Myocyte (in vitro differentiated cells): ENCODE data around the gene AUTS2. TPM values are rescaled to one million over a fixed set of nuclear protein-coding genes. Genes with fewer than 3 reads are reported as not detected.

Experiments used
- DNase-seq: peaks from one replicate; pipeline ENCODE4 v3.0.0-alpha.2; 2012; ENCODE audit warnings: low read depth
- total RNA-seq: library from RNA; depleted of rRNA; stranded (reverse); fragments of >200 nt; gene quantifications from 2 replicates; pipeline ENCODE4 v1.2.3, GENCODE V29; 2014

AUTS2 gene
- total RNA-seq, 1 donor from 2014 or later: 4.4 TPM

DNA sequence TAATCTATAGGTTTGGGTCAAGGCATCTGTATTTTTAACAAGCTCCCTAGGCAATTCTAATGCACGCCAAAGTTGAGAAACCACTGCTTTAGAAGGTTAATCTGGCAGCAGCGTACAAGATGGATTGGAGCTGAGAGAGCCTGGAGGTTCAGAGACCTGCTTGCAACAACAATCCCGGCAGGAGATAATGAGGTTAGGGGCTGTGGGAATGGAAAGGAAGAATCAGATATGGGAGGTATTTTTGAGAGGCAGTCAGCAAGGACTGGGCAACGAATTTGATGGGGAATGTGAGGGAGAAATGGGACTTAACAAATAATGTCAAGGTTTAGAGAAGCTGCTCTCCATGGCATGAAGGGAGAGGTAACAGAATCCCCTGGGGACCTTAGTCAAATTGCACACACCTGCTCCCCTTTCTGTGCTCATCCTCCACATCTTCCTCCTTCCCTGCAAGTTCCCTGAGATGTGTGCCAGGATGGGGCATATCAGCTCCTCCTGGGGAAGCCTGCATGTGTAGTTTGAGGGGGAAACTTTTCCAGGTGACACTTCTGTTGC, 802.6 kb downstream of the AUTS2 start:
- DNase-seq: no peak

DNA sequence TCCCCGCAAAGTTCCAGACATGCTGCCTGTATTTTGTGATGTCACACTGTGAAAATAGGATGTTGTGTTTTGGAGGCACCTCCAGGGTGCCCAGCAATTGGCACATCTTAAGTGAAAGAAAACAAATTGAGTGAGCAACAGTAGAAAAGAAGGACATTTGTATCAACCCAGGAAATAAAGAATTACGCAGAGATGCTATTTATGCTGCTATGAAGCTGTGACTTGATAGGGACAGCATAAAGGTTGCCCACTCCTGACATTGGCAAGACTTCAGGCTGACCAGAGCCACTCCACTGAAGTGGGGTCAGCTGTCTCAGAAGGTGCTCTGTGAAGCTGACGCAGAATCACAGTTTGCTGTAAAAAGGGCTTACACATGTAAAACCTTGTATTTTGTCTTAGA, 803.8 kb downstream of the AUTS2 start:
- DNase-seq: no peak

DNA sequence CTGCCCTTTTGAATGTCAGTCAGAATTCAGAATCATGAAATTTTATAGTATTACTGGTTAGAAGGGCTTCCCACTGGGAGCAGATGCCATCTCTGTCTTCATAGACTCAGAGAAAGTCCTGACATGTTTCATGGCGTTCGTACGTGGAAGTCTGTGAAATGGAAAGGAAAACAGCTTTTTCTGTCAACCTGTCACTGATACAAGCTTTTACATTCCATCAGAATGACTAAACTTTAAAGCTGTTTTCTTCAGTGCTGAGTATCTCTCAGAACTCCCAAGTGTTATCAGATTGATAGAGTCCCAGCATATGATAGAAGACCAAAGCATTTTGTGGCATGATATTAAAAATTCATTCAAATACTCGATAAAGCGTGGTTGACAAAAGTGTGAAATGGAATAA, 807.0 kb downstream of the AUTS2 start:
- DNase-seq: no peak

DNA sequence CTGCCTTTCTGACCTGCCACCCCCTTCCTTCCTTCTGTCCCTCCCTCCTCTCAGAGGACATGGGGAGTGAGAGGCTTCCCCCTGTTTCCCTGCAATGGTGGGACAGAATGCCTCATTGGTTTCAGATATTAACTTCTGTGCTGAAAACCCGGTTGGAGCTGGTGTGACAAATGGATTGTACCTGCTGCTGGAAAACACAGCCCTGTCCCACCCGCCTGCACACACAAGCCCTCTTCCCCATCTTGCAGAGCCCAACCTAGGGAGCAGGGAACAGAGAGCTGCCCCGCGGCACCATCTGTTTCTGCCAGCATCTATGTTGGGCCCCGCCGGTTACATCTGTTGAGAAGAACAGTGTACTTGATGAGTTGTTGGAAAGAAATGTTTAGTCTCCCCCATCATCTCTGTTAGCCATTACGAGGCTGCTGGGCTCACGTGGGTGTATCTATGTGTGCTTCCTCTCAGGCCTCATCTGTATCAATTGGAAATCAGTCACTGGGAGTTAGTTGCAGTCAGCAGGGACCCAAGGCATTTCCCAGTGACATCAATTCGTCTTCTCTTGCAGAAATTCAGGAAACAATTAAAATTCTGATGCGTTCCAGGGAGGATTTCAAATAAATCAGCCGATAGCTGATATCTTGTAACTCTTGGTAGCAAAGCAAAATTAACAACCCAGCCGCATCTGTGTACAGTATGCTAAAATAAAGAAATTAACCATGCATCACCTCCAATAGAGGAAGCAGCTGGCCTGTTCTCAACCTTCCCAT, 808.1 kb downstream of the AUTS2 start:
- no peak for DNase-seq

DNA sequence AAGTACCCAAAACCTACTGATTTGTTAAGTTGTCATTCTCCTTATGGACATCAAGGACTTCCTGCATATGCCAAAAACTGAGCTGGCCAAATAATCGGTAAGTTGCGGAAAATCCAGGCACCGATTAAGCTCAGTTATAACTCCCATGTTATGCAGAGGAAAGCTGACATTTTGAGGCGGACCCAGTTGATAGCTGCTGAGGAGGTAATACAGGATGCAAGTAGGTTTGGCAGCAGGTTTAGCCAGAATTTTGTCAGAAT, 808.6 kb downstream of the AUTS2 start:
- DNase-seq: no peak

DNA sequence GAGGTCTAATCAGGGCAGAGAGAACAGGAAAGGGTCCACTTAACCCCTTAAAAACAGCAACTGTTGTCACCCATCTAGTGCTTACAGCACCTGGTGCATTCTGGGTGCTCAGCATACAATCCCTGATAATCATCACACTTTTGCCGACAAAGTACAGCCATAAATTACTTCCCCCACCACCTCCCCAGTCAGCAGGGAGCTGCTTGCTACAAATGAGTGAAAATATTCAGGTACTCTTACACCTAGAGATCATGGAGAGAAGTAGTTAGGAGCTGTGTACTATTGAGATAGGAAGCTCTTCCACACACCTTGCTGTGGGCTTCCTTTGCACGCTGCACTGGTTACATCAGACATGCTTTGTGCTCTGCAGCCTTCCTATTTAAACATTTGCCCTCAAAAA, 810.2 kb downstream of the AUTS2 start:
- no peak for DNase-seq

DNA sequence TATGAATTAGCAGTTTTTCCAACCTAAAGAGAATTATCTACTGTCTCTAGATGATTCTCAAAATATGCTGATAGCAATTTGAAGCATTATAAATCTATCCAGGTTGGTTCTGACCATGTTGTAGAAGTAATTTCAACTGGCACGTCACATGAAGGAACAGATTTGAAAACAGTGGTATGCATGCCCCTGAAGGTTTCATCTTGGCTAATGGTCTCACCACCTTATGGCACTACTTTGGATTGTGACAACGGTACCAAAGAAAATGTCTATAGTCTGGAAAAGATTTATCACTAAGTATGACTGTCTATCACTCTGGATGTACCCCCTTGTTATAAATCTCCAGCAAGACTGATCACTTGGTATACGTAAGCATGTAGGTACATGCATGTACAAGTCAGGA, 810.6 kb downstream of the AUTS2 start:
- no peak for DNase-seq

DNA sequence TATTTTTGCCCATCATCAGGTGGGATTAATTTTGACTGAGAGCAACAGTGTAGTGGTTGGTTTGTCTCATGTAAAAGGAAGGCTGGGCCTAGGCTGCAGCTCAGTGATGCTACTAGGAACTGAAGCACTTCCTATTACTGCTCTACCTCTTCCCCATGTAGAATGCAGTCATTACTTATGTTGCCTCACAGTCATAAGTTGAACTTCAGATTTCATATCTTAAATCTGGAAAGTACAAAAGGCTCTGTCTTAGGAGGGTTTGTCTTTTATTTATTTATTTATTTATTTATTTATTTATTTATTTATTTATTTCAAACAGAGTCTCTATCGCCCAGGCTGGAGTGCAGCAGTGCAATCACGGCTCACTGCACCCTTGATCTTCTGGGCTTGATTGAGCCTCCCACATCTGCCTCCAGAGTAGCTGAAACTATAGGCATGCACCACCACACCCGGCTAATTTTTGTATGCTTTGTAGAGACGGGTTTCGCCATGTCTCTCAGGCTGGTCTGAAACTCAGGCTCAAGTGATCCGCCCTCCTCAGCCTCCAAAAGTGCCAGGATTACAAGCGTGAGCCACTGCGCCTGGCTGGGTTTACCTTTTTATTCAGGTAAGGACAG, 812.0 kb downstream of the AUTS2 start:
- DNase-seq: no peak

DNA sequence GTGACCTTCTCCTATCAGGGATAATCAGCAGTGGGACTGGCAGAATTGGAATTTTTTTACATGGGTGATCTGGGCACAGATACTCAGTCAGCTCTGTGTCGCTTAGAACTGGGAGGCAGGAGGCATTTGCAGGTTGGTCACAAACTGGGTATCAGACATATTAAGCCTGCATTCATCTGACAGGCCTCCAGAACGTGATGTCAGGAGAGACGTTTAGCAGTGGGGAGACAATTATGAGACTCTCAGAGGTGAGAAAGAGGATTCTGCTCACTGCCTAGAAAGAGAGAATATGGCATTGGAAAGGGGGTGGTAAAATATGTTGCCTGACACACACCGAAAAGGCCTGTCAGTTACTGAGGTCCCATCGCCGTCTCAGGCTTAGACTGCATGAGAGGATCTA, 816.1 kb downstream of the AUTS2 start:
- DNase-seq: no peak

DNA sequence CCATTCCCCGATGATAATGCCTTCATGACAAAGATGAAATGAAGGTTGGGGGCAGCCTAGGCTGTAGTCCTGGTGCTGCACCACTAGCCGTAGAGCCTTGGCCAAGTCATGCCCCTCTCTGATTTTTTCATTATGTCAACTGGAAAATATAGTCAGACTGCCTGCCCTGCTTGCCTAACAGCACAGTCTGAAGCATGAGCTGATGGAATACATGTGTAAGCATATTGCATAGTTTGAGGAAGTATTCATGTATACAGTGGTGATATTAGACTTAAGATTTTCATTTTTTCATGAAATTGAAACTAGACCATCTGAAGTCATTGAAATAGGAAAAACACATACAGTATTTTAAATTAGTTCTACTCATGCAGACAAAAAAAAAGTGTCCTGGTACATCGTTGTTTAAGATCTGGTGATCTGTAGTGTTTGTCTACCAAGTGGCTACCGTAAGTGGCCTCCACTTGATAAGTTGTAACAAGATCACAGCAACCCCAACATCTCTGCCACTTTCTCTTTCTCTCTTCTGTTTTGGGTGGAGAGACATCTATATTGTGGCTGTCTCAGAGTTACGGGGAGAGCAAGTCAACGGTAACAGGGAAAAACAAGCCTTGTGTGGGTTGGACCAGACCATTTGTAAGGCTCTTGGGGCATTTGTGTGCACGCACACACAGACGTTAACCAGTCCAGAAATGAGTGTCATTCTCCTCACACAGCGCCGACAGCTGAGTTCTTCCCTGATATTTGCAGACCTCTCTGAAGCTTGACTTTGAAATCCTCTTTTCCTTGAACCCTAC, 817.1 kb downstream of the AUTS2 start:
- DNase-seq: no peak

DNA sequence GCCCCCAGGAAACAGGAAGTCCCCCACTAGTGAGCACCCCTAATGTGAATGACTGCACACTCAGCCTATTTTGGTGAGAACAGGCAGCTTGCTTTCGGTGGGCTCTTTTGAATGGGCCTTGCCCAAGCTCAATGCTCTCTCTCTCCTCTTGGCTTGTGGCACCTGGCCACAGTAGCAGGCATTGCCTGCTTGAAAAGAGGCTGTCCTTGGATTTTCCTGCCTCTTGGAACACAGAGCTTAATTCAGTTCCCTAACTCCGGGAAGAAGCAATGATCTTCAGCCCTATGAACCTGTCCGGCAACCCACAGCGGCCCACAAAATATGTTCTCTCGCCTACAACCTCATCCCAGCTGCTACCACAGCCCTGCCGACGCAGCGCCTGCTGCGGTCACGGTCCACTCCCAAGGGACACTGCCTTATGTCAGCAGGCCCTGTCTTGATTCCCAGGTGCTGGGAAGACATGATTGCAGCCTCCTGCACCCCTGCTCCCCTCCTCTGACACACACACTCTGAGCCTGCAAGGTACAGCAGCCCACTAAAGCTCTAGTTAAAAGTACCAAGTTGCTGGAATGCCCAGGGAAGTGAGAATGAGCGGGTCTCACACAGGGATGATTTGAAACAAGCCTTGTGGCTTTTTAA, 818.2 kb downstream of the AUTS2 start:
- peak; percentile 10 for DNase-seq

DNA sequence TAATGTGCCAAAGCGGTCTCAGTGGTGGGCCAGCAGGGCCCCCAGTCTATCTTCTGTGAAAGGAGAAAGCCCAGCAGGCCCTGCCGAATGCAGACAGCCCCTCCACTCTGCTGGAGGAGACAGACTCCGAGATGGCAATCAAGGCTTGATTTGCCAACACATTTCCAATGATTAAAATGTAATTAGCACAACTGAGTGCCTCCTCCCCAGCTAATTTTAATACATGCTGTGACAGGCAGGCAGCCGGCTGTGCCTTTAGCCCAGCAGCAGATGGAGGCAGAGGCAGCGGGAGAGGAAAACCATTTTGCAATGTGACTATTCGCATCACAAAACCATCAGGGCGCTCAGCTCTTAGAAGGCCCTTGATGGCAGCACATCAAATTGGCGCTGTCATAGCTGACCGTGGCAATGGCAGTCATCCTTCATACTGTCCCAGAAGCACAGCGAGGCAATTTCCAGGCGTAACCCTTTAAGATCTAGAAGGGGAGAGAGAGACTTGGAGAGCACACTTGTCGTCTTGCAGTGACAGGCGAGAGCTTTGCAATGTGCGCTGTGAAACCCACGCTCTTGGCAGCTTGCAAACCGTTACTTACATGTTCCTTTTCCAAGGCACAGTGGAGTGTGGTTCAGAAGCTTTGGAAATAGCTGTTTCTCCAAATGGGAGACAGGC, 818.8 kb downstream of the AUTS2 start:
- no peak for DNase-seq

DNA sequence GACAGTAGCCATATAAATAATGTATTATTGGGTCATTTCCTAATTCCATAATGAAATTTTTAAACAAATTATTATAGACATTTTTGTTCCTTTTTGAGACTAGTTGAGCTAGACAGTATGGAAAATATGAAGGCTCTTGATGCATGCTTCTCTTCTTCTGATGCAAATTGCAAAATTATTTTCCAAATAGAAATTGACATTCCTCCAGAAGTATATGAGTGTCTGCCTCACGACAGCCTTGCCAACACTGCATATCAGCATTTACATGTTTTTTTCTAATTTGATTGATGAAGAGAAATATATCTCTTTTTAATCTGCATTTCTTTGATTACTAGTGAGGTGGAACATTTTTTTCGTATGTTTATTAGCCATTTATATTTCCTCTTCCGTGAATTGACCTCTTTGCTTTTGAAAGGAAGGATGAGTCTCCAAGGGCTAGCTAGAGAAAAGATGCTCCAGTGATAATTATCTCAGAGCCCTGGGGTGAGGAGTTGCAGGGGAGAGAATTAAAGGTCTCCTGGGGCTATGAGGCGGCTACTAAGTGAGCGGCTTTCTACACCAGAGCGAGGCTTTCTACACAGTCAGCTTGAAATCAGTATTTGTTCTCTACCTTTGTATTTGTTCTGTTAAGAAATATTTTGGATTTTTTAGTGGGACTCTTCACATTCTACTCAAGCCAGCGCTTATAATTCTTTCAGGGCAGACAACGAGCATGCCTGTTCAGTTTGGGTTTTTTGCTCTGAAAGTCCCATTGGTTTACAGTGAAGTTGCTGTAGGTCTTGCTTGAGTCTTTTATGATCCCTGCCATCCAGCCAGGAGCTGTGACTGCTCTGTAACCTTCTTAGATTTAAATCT, 821.5 kb downstream of the AUTS2 start:
- no peak for DNase-seq

DNA sequence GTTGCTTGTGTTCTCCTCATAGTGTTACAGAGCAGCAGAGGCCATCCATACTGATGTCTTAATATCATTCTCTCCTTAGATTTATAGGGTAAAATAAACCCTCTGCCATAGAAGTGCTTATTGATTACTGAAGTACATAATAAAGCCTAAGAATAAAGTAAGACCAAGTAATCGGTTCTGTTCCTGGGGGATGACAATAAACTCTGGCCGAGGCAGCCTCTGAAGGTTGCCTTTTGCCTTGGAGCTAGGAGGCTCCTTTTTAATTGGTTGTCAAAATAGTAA, 822.0 kb downstream of the AUTS2 start:
- no peak for DNase-seq

DNA sequence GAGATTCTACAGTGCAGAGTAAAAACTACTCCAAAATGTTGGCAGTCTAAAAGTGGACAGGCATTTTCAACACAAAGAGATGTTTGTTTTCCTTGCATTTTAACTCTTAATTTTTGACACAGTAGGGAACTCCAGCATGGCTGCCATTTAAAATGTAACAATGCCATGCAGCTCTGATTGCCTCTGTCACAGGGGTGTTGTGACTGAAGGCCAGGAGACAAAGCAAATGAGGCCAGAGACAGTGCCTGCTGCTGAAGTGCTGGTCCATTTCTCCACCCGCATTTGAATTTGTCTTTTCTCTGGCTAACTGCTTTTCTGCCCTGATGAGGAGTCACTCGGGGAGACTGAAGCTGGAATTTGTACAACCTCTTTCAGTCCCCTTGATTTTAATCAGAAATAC, 823.0 kb downstream of the AUTS2 start:
- DNase-seq: no peak

DNA sequence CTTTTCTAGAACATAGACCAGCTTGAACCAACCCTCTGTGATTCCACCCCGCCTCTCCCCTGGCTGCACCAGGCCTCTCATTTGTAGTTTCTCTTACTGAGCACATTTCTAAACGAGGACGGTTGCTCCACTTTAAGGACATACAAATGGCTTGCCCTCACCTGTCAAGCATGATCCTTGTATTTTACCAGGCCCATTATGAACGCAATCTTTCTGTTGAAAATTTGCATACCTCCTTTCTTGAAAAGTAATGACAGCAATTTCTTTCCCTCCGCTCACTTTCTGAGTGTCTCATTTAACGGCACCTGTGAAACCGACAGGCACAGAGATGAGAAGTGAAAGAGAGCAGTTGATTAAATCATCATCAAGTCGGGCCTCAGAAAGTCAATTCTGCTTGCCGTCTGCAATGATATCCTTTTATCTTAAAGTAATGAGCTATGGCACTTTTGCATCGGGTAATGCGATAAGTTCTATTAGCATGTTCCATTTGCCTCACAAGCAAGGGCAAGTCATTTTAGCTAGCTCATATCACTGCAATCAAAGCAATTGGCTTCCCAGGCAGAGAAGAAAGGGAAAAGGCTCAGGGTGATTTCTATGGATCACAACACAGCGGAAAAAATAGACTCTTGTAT, 828.1 kb downstream of the AUTS2 start:
- DNase-seq: no peak

DNA sequence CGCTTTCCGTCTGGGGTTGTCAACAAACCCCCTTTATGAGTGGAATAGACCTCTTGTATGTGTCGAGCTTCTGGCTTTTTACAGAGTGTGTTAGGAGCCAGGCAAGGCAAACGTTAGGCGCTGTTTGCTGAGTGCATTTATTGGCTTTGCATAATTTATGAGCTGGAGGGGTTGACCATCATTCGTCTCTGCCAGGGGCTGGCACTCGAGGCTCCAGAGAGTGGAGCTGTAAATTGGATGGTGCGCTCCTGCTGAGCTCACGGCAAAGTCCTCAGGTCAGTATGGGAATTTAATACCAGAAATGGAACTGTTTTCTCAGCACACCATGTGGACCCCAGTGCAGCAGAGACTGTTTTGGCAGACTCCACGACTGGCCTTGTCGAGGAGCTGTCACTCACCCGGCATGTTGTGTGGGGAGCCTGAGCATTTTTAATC, 834.3 kb downstream of the AUTS2 start:
- no peak for DNase-seq

DNA sequence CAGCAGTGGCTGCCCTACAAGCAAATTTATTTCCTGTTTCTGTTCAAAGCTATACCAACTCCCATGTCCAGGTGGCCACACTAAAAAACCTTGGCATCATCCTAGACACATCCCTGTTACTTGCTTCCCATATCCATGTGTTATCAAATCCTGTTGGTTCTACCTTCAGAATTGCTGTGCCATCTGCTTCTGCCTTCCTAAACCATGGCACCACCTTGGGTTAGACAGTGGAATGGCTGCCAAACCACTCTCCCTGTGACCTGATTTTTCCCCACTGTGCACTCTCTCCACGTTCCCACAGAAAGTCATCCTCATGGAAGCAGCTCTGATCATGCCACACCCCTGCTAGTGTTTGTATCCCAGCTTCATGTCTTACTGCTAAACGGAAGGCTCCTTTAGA, 836.1 kb downstream of the AUTS2 start:
- DNase-seq: no peak

DNA sequence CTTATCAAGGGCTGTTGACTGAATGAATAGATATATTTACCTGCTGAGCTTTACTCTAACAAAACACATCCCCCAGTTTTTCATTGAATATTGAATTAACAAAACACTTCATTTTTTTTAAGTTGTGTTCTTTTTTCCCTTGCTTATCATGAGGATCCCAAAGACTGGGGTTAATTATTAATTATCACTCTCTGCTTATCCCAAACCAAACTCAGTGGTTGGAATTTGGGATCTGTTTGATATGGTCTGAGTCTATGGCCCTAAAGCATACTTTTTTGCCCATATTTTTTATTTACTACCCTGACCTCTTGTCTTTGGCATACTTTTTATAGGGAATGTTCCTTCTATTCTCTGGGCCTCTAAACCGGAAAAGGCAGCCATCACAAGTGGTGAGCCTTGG, 836.5 kb downstream of the AUTS2 start:
- DNase-seq: no peak

DNA sequence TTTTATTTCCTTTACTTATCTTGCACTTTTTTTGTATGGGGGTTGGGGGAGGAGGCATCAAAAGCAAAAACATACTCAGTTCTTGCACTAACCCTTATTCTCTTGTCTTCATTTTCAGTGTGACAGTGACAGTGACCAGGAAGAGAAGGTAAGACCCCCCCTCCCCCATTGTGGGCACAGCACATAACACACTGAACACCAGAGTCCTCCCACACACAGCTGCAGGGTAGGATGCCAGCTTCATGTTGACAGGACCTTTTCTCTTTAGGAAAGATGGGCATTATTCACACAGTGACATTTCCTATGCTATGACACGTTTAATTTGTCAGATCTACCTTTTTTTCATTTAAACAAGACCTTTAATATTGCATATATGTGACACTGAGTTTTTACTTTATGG, 837.4 kb downstream of the AUTS2 start:
- no peak for DNase-seq
